Urinary bladder (tissue), 4 donors: ENCODE results near the gene FAM149A. TPM values are rescaled to one million over a fixed set of nuclear protein-coding genes. Genes with fewer than 3 reads are reported as not detected.

Source experiments
- DNase-seq: peaks from one replicate; pipeline ENCODE4 v3.0.0-alpha.2; 2015; ENCODE audit errors: extremely low spot score
- H3K27ac ChIP-seq: one replicate; pipeline ENCODE4 v1.5.1; 2013; ENCODE audit warnings: low read depth, mild to moderate bottlenecking, moderate library complexity
- H3K36me3 ChIP-seq: one replicate; pipeline ENCODE4 v1.6.1; 2013; ENCODE audit warnings: mild to moderate bottlenecking, moderate library complexity; ENCODE audit not compliant: insufficient read depth
- H3K4me1 ChIP-seq: one replicate; pipeline ENCODE4 v1.6.1; 2013; ENCODE audit warnings: mild to moderate bottlenecking, moderate library complexity; ENCODE audit not compliant: insufficient read depth
- H3K4me3 ChIP-seq: one replicate; pipeline ENCODE4 v1.5.1; 2013; ENCODE audit warnings: low read depth, low read length
- WGBS: extraction: QIAGEN DNeasy Blood & Tissue Kit; methylation state at CpG from one replicate; pipeline ENCODE4 v1.1.7; 2013; 5-methylcytosine and 5-hydroxymethylcytosine counted together
- polyA plus RNA-seq: library from polyadenylated mRNA; stranded (reverse); fragments of 200-250 nt; gene quantifications from one replicate; pipeline ENCODE4 v1.2.3, GENCODE V29; 2013
- small RNA-seq: library from RNA; depleted of rRNA; stranded (forward); fragments of <200 nt; gene quantifications from one replicate; pipeline ENCODE3, GENCODE V24; 2014
- total RNA-seq: library from RNA; depleted of rRNA; stranded (reverse); fragments of >200 nt; gene quantifications from one replicate; pipeline ENCODE4 v1.2.3, GENCODE V29; 2014
- donor health status: healthy with polysubstance abuse.
- donor health status: healthy.

The FAM149A gene
- total and polyA plus RNA-seq, 2 donors: 16.1 to 17.4 TPM

DNA sequence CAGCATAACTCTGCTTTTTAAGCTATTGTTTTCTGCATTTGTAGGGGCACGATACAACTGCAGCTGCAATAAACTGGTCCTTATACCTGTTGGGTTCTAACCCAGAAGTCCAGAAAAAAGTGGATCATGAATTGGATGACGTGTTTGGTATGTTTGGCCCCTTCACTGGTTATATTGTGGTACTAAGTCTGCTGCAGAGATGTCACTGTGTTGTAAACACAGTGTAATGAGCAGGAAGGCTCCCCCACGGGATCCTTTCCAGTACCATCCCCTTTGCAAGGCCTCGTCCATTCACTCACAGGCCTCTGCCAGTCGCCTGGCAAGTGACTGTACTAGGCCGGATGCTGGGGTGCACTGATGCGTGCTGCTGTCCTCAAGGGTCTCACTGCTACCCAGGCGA, 100.7 kb downstream of the FAM149A start:
- H3K4me1 ChIP-seq: no peaks in the 10 kb centered on the region
- DNase-seq: no peak
- H3K27ac ChIP-seq: no peak overlapping the region
- no peak overlapping the region for H3K4me3 ChIP-seq
- no peaks in the 10 kb centered on the region for H3K36me3 ChIP-seq
- WGBS: 79% methylated on average over 8 of the region's 8 CpGs

DNA sequence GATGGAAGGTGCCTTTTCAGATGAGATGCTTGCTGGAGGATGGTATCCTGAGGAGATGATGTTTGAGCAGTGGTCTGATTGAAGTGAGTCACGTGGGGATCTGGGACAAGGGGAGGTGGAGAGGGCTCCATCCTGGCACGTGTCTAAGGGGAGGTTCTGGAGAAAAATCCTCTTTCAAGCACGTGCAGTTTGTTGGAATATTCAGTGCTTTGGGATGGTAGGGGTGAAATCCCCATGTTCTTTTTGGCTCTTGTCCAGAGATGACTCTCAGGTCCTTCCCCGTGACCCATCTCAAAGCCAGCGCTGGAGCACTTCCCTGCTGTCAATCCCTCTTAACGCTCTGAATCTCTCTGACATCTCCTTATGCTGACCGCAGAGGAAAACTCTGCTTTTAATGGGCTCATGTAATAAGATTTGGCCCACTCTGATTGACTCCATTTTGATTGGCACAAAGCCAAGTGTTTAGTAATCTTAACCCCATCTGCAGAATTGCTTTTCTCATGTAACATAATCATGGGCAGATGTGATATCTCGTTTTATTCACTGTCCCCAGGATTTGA, 112.0 kb downstream of the FAM149A start:
- Histone ChIP-seq H3K4me1 (no peaks in the 10 kb centered on the region), H3K27ac (no peak overlapping the region), H3K4me3 (no peak overlapping the region), H3K36me3 (no peaks in the 10 kb centered on the region)
- peak; percentile 17 for DNase-seq
- 51% methylated on average over 8 of the region's 8 CpGs for WGBS

DNA sequence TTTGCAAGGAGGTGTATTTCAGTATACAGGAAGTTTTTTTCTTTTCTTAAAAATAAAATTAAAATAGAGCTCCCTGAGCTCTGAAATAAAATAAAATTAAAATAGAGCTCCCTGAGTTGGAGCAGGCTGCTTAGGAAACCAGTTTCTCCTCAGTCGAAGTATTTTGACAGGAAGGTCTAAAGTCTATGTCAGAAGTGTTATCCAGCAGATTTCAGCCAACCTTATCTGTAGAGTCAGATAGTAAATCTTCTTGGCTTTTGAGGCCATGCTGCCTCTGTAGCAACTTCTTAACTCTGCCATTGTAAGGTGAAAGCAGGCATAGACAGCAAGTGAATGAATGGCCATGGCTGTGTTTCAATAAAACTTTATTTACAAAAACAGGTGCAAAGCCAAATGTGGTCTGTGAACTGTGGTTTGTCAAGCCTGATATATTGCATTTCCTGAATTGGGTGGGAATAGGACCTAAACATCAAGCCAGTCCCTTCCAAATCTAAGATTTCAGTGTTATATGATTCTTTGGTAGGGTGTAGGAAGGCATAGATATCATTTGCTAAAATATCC, 113.3 kb downstream of the FAM149A start:
- Histone ChIP-seq H3K4me3 (no peak overlapping the region), H3K4me1 (no peaks in the 10 kb centered on the region), H3K27ac (no peak overlapping the region), H3K36me3 (no peaks in the 10 kb centered on the region)
- 33% methylated on average over 1 of the region's 1 CpG for WGBS
- no peak for DNase-seq

DNA sequence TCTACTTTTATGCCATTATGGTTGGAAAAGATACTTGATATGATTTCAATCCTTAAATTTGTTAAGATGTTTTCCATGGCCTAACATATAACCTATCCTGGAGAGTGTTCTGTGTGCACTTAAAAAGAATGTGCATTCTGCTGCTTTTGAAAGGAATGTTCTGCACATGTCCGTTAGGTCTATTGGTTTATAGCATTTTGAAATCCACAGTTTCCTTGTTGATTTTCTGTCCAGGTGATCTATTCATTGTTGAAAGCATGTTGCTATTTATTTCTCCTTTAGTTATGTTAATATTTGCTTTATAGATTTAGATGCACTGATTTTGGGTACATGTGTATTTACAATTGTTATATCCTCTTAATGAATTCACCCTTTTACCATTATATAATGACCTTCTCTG, 117.1 kb downstream of the FAM149A start:
- WGBS: 85% methylated on average over 1 of the region's 1 CpG
- Histone ChIP-seq H3K4me3 (no peak overlapping the region), H3K27ac (no peak overlapping the region), H3K36me3 (no peaks in the 10 kb centered on the region), H3K4me1 (no peaks in the 10 kb centered on the region)
- DNase-seq: no peak

Small RNA genes within 50 kb of the gene (small RNA-seq; reads per million reads assigned to genes)
- gene RF00322: not detected

Other genes starting within 250 kb of the FAM149A start
- 20.4 TPM for gene TLR3, start 35.5 kb upstream of the FAM149A start, total RNA-seq
- 4.7 TPM for gene TLR3, start 35.5 kb upstream of the FAM149A start, polyA plus RNA-seq
- gene CYP4V2, start 86.9 kb downstream of the FAM149A start, total RNA-seq: 28.2 TPM
- gene CYP4V2, start 86.9 kb downstream of the FAM149A start, polyA plus RNA-seq: 17.9 TPM
- gene KLKB1, start 122.8 kb downstream of the FAM149A start, total RNA-seq: 1.5 TPM
- 0.44 TPM for gene KLKB1, start 122.8 kb downstream of the FAM149A start, polyA plus RNA-seq
- gene F11, start 161.5 kb downstream of the FAM149A start, total RNA-seq: not detected
- 0.04 TPM for gene F11, start 161.5 kb downstream of the FAM149A start, polyA plus RNA-seq